IMR-90 (cell line): Measurements from ENCODE around the gene STAC3. TPM values are rescaled to one million over a fixed set of nuclear protein-coding genes. Genes with fewer than 3 reads are reported as not detected.
A peak's percentile ranks its signal among the peaks of the same experiment; 100 is the strongest.

Source experiments
- ATAC-seq: fragments of 200-7000 bp; cut with Tn5 transposase; 2 replicates; pipeline ENCODE4 v1.9.1; 2020; ENCODE audit warnings: low read depth, mild to moderate bottlenecking, moderate library complexity
- BruUV-seq: library from RNA; stranded (reverse); fragments of 400-500 nt; replicated peaks from 2 replicates; lab custom pipeline; 2021; lab: Mats Ljungman, UMichigan
- CTCF ChIA-PET: fragments of 300-600 bp; formaldehyde crosslinking; extraction: SDS; loops from one replicate; lab custom pipeline; 2021; ENCODE audit warnings: antibody characterized with exemption; lab: Yijun Ruan, JAX
- POLR2A ChIA-PET: fragments of 300-600 bp; sonication (Branson Sonifier 250); formaldehyde crosslinking; loops from one replicate; lab custom pipeline; 2022; ENCODE audit warnings: antibody characterized with exemption; ENCODE audit not compliant: unreplicated experiment; lab: Charles Lee
- DNase-seq: peaks from one replicate; pipeline ENCODE4 v3.0.0; 2013
- H2AFZ ChIP-seq: replicated peaks from 2 replicates; pipeline ENCODE3; 2013; ENCODE audit warnings: low read length, mild to moderate bottlenecking; ENCODE audit not compliant: poor library complexity
- H2AK5ac ChIP-seq: 2 replicates; pipeline ENCODE4 v1.6.1; 2013; ENCODE audit warnings: low read depth, low read length, inconsistent platforms
- H2AK9ac ChIP-seq: replicated peaks from 2 replicates; pipeline ENCODE3; 2013; ENCODE audit warnings: mild to moderate bottlenecking, low read depth, low read length, moderate library complexity; ENCODE audit not compliant: poor library complexity
- H2BK120ac ChIP-seq: 2 replicates; pipeline ENCODE4 v1.6.1; 2013; ENCODE audit warnings: low read depth, low read length, inconsistent platforms
- H2BK15ac ChIP-seq: 3 replicates; pipeline ENCODE4 v1.6.1; 2013; ENCODE audit warnings: low read depth, low read length, inconsistent platforms
- H2BK20ac ChIP-seq: 2 replicates; pipeline ENCODE4 v1.6.1; 2013; ENCODE audit warnings: low read depth, mild to moderate bottlenecking, inconsistent platforms, low read length, moderate library complexity
- H2BK5ac ChIP-seq: 2 replicates; pipeline ENCODE4 v1.6.1; 2013; ENCODE audit warnings: mild to moderate bottlenecking, low read depth, low read length, inconsistent platforms; ENCODE audit not compliant: poor library complexity, severe bottlenecking
- H3K14ac ChIP-seq: replicated peaks from 2 replicates; pipeline ENCODE4 v1.6.1; 2013; ENCODE audit warnings: low read depth, low read length, inconsistent platforms
- H3K18ac ChIP-seq: 2 replicates; pipeline ENCODE4 v1.6.1; 2013; ENCODE audit warnings: low read depth, low read length, control low read depth
- H3K23ac ChIP-seq: 2 replicates; pipeline ENCODE4 v1.6.1; 2013; ENCODE audit warnings: low read depth, low read length, inconsistent platforms
- H3K27ac ChIP-seq: 2 replicates; pipeline ENCODE4 v1.5.1; 2013; ENCODE audit warnings: mild to moderate bottlenecking, control low read depth, low read length; ENCODE audit not compliant: insufficient read depth
- H3K27me3 ChIP-seq: 2 replicates; pipeline ENCODE4 v1.6.1; 2013; ENCODE audit warnings: low read length; ENCODE audit not compliant: control insufficient read depth, insufficient read depth
- H3K36me3 ChIP-seq: 2 replicates; pipeline ENCODE4 v1.6.1; 2013; ENCODE audit warnings: low read length, mixed read lengths; ENCODE audit not compliant: control insufficient read depth, insufficient read depth
- H3K4ac ChIP-seq: 2 replicates; pipeline ENCODE4 v1.6.1; 2013; ENCODE audit warnings: low read depth, low read length, inconsistent platforms
- H3K4me1 ChIP-seq: 2 replicates; pipeline ENCODE4 v1.6.1; 2013; ENCODE audit warnings: low read length, mixed read lengths; ENCODE audit not compliant: control insufficient read depth, insufficient read depth
- H3K4me2 ChIP-seq: 2 replicates; pipeline ENCODE4 v1.6.1; 2013; ENCODE audit warnings: low read depth, mild to moderate bottlenecking, control low read depth, low read length, moderate library complexity
- H3K4me3 ChIP-seq: 2 replicates; pipeline ENCODE4 v1.5.1; 2013; ENCODE audit warnings: low read depth, mild to moderate bottlenecking, control low read depth, low read length, moderate library complexity; ENCODE audit not compliant: insufficient read depth
- H3K56ac ChIP-seq: 2 replicates; pipeline ENCODE4 v1.6.1; 2013; ENCODE audit warnings: low read length, inconsistent platforms; ENCODE audit not compliant: insufficient read depth; ENCODE audit errors: extremely low read depth
- H3K79me1 ChIP-seq, 2 experiments: 2 replicates each; pipeline ENCODE4 v1.6.1; 2013; ENCODE audit warnings: low read length in 2 of 2, inconsistent platforms in 1 of 2, low read depth in 1 of 2
- H3K9ac ChIP-seq: 2 replicates; pipeline ENCODE4 v1.6.1; 2013; ENCODE audit warnings: low read depth, low read length, control low read depth
- H3K9me1 ChIP-seq: 2 replicates; pipeline ENCODE4 v1.6.1; 2013; ENCODE audit warnings: low read length, inconsistent platforms; ENCODE audit not compliant: insufficient read depth
- H3K9me3 ChIP-seq: 2 replicates; pipeline ENCODE4 v1.6.1; 2013; ENCODE audit warnings: low read length; ENCODE audit not compliant: control insufficient read depth, insufficient read depth
- H4K20me1 ChIP-seq: 2 replicates; pipeline ENCODE4 v1.6.1; 2013; ENCODE audit warnings: low read length, inconsistent platforms; ENCODE audit not compliant: insufficient read depth
- H4K5ac ChIP-seq: 2 replicates; pipeline ENCODE4 v1.6.1; 2013; ENCODE audit warnings: mild to moderate bottlenecking, low read depth, low read length, control low read depth
- H4K8ac ChIP-seq, 2 experiments: 2 replicates each; pipeline ENCODE4 v1.6.1; 2013; ENCODE audit warnings: low read depth in 2 of 2, low read length in 2 of 2, control low read depth in 1 of 2, inconsistent platforms in 1 of 2
- H4K91ac ChIP-seq: 2 replicates; pipeline ENCODE4 v1.6.1; 2013; ENCODE audit warnings: low read depth, low read length, inconsistent platforms; ENCODE audit not compliant: insufficient read depth
- BHLHE40 ChIP-seq: fragments of 150-350 bp; IDR thresholded peaks from 2 replicates; pipeline ENCODE4 v1.6.1; 2016; ENCODE audit warnings: mild to moderate bottlenecking, low read depth, low read length
- CEBPB ChIP-seq: IDR thresholded peaks from 2 replicates; pipeline ENCODE4 v1.6.1; 2012; ENCODE audit warnings: low read depth, low read length, improper control_type of control experiment
- CHD1 ChIP-seq: IDR thresholded peaks from 2 replicates; pipeline ENCODE4 v1.6.1; 2012; ENCODE audit warnings: low read depth, low read length, improper control_type of control experiment
- FOS ChIP-seq: fragments of 150-350 bp; IDR thresholded peaks from 2 replicates; pipeline ENCODE4 v1.6.1; 2016; ENCODE audit warnings: low read depth, low read length
- MAFK ChIP-seq: IDR thresholded peaks from 2 replicates; pipeline ENCODE4 v1.6.1; 2012; ENCODE audit warnings: low read depth, low read length, improper control_type of control experiment
- MAZ ChIP-seq: IDR thresholded peaks from 2 replicates; pipeline ENCODE4 v1.6.1; 2012; ENCODE audit warnings: low read depth, mild to moderate bottlenecking, low read length, improper control_type of control experiment, moderate library complexity, borderline replicate concordance
- MXI1 ChIP-seq: IDR thresholded peaks from 2 replicates; pipeline ENCODE4 v1.6.1; 2012; ENCODE audit warnings: low read depth, mild to moderate bottlenecking, low read length, moderate library complexity, borderline replicate concordance
- NFE2L2 ChIP-seq: fragments of 150-350 bp; IDR thresholded peaks from 2 replicates; pipeline ENCODE4 v1.6.1; 2016; ENCODE audit warnings: low read depth, mild to moderate bottlenecking, low read length
- POLR2A ChIP-seq: IDR thresholded peaks from 2 replicates; pipeline ENCODE4 v1.6.1; 2012; ENCODE audit warnings: mild to moderate bottlenecking, low read depth, low read length
- RAD21 ChIP-seq: IDR thresholded peaks from 2 replicates; pipeline ENCODE4 v1.6.1; 2012; ENCODE audit warnings: low read length, improper control_type of control experiment
- RCOR1 ChIP-seq: IDR thresholded peaks from 2 replicates; pipeline ENCODE4 v1.6.1; 2012; ENCODE audit warnings: mild to moderate bottlenecking, low read length, improper control_type of control experiment; ENCODE audit not compliant: insufficient replicate concordance
- RFX5 ChIP-seq: IDR thresholded peaks from 2 replicates; pipeline ENCODE4 v1.8.0; 2012; ENCODE audit warnings: low read depth, mild to moderate bottlenecking, low read length, moderate library complexity
- SMC3 ChIP-seq: fragments of 150-350 bp; IDR thresholded peaks from 2 replicates; pipeline ENCODE4 v1.6.1; 2016; ENCODE audit warnings: low read depth, mild to moderate bottlenecking, antibody characterized with exemption, low read length, moderate library complexity
- USF2 ChIP-seq: fragments of 150-350 bp; IDR thresholded peaks from 2 replicates; pipeline ENCODE4 v1.6.1; 2017; ENCODE audit warnings: mild to moderate bottlenecking, antibody characterized with exemption, low read length, low read depth
- WGBS, 2 experiments: methylation state at CpG; one replicate each; pipeline versions ENCODE4 v1.1.5 to v1.1.7; 2013; ENCODE audit warnings: missing lambda C conversion rate in 2 of 2; ENCODE audit not compliant: insufficient read length in 1 of 2; ENCODE audit errors: extremely low coverage in 2 of 2; 5-methylcytosine and 5-hydroxymethylcytosine counted together
- dilution Hi-C: fragments of 300-500 bp; cut with HindIII; formaldehyde crosslinking; loops from one replicate; pipeline ENCODE4 v1.14.3; 2018; ENCODE audit warnings: low sequenced_read_pairs; ENCODE audit not compliant: unreplicated experiment
- in situ Hi-C: fragments of 300-500 bp; cut with MboI; formaldehyde crosslinking; loops from 3 replicates; pipeline ENCODE4 v1.14.3; 2019; ENCODE audit warnings: low sequenced_read_pairs, inconsistent platforms, mixed read lengths
- intact Hi-C: fragments of 100-400 bp; cut with micrococcal nuclease; formaldehyde crosslinking; loops from 2 replicates; pipeline ENCODE4 v1.10.0; 2022
- polyA plus RNA-seq, 3 experiments: library from polyadenylated mRNA; depleted of rRNA; stranded (reverse); fragments of >200 nt; gene quantifications; 2 replicates each; pipeline ENCODE4 v1.2.3, GENCODE V29; 2012; ENCODE audit warnings: low replicate concordance in 1 of 3
- total RNA-seq: library from RNA; depleted of rRNA; stranded (reverse); fragments of >200 nt; gene quantifications from 2 replicates; pipeline ENCODE4 v1.2.3, GENCODE V29; 2012
- TF ChIP-seq, protein P1 (sequence below): fragments of 150-350 bp; IDR thresholded peaks from 2 replicates; pipeline ENCODE4 v1.6.1; 2016; ENCODE audit warnings: low read depth, mild to moderate bottlenecking, low read length, moderate library complexity, borderline replicate concordance
- TF ChIP-seq, protein P2 (sequence below): conservative IDR thresholded peaks from 2 replicates; pipeline ENCODE4 v1.5.1; 2012; ENCODE audit warnings: mild to moderate bottlenecking, low read depth, low read length, improper control_type of control experiment

The STAC3 gene
- total and polyA plus RNA-seq, 2 of the 4 experiments (the other 2 are of a cell fraction): 0.18 to 0.67 TPM

DNA sequence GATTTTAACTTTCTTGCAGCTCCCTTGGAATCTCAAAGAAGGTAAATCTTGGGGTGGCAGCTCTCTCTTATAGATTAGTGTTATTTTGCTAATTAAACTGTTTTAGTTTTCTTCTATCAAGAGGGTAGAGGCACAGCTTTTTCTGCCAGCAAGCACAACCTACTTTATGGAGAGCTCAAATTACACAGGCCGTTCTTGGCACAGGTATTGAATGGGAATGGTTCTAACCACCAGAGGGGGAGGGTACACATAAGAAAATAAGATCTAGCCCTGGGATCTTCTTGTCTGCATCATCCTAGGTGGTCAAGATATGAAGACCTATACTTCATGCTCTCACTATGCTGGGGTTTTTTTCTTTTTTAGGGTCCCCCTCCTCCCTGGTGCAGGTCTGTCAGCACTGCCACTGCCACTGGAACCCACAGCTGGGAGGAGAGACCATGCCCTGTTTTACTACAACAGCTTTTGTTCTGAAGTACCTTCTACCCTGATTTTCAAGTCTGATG lies 48.6 kb upstream of the STAC3 start:
- Histone ChIP-seq H3K9me3 (no peaks in the 10 kb centered on the region), H3K27ac (no peak overlapping the region), H3K18ac (no peak overlapping the region), H2BK15ac (no peak overlapping the region), H2AK9ac (no peak overlapping the region), H3K4me1 (no peaks in the 10 kb centered on the region; the same call in 1 of the 2 replicates), H2AK5ac (no peak overlapping the region), H4K91ac (no peak overlapping the region), H3K27me3 (no peaks in the 10 kb centered on the region), H4K8ac (no peak overlapping the region), H3K4me3 (no peak overlapping the region), H3K9ac (no peak overlapping the region), H4K5ac (no peak overlapping the region), H2AFZ (no peak overlapping the region), H3K36me3 (peaks cover 31% of the 10 kb centered on the region), H2BK20ac (no peak overlapping the region), H3K79me1 (no peaks in the 10 kb centered on the region; a peak in 1 of 4 replicates), H3K14ac (no peak overlapping the region), H2BK5ac (no peak overlapping the region), H3K4ac (no peak overlapping the region), H3K56ac (no peak overlapping the region), H4K20me1 (no peaks in the 10 kb centered on the region), H2BK120ac (no peak overlapping the region), H3K9me1 (no peaks in the 10 kb centered on the region), H3K23ac (no peak overlapping the region), H3K4me2 (no peak overlapping the region)
- no TSS peak for BruUV-seq
- ChIA-PET POLR2A (no interaction called here), CTCF (interaction anchor here (0.6 kb wide), 1 partner anchor 153 kb away, joined by 3 read pairs; no protein-coding TSS in a partner anchor)
- in situ Hi-C loops: no loop called here
- intact Hi-C loops: no loop called here
- no peak for ATAC-seq
- TF ChIP-seq BHLHE40 (no peak), RFX5 (no peak), POLR2A (no peak), RAD21 (no peak), SMC3 (no peak), FOS (no peak), MXI1 (no peak), NFE2L2 (no peak), CEBPB (no peak), MAZ (no peak), CHD1 (no peak), RCOR1 (no peak), USF2 (no peak), MAFK (no peak)
- TF ChIP-seq, protein P1, sequence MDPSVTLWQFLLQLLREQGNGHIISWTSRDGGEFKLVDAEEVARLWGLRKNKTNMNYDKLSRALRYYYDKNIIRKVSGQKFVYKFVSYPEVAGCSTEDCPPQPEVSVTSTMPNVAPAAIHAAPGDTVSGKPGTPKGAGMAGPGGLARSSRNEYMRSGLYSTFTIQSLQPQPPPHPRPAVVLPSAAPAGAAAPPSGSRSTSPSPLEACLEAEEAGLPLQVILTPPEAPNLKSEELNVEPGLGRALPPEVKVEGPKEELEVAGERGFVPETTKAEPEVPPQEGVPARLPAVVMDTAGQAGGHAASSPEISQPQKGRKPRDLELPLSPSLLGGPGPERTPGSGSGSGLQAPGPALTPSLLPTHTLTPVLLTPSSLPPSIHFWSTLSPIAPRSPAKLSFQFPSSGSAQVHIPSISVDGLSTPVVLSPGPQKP: no peak
- TF ChIP-seq, protein P2, sequence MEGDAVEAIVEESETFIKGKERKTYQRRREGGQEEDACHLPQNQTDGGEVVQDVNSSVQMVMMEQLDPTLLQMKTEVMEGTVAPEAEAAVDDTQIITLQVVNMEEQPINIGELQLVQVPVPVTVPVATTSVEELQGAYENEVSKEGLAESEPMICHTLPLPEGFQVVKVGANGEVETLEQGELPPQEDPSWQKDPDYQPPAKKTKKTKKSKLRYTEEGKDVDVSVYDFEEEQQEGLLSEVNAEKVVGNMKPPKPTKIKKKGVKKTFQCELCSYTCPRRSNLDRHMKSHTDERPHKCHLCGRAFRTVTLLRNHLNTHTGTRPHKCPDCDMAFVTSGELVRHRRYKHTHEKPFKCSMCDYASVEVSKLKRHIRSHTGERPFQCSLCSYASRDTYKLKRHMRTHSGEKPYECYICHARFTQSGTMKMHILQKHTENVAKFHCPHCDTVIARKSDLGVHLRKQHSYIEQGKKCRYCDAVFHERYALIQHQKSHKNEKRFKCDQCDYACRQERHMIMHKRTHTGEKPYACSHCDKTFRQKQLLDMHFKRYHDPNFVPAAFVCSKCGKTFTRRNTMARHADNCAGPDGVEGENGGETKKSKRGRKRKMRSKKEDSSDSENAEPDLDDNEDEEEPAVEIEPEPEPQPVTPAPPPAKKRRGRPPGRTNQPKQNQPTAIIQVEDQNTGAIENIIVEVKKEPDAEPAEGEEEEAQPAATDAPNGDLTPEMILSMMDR: no peak
- peak; percentile 37 for DNase-seq
- no CpG with 5 or more reads among the region's 1 CpG for WGBS, 2 experiments
- dilution Hi-C loops: no loop called here
